Measurements from ENCODE around the gene FGD4. TPM values are rescaled to one million over a fixed set of nuclear protein-coding genes. Genes with fewer than 3 reads are reported as not detected.

FGD4 gene
- total RNA-seq, 2 experiments from 2014 or later, result 0.17 to 0.22 TPM

- no peak for DNase-seq
- ChIA-PET POLR2A (no interaction called here), CTCF (no interaction called here)
- Mint-ChIP-seq H3K9me3 (peaks cover 4% of the 10 kb centered on the region), H3K4me1 (no peaks in the 10 kb centered on the region), H3K36me3 (ENCODE audit: low read depth) (no peaks in the 10 kb centered on the region), H3K4me3 (no peak overlapping the region), H3K27ac (no peak overlapping the region), H3K27me3 (peaks cover 4% of the 10 kb centered on the region)
These were observed 20.2 kb downstream of the FGD4 start for GRCh38 chr12:32419520-32419960.

- H3K4me1 Mint-ChIP-seq, result no peaks in the 10 kb centered on the region
- CTCF ChIA-PET, result no interaction called here
- H3K4me3 Mint-ChIP-seq, result no peak overlapping the region
- H3K9me3 Mint-ChIP-seq, result peaks cover 4% of the 10 kb centered on the region
- no peaks in the 10 kb centered on the region for H3K36me3 Mint-ChIP-seq (ENCODE audit: low read depth)
- POLR2A ChIA-PET, result no interaction called here
- no peak overlapping the region for H3K27ac Mint-ChIP-seq
- H3K27me3 Mint-ChIP-seq, result peaks cover 7% of the 10 kb centered on the region
- no peak for DNase-seq
These were observed 21.0 kb downstream of the FGD4 start for GRCh38 chr12:32420356-32420755.

- CTCF ChIA-PET, result no interaction called here
These were observed 24.2 kb downstream of the FGD4 start for GRCh38 chr12:32423559-32423958.

GRCh38 chr12:32431025-32431424 lies 31.7 kb downstream of the FGD4 start:
- Mint-ChIP-seq H3K36me3 (ENCODE audit: low read depth) (no peaks in the 10 kb centered on the region), H3K4me1 (no peaks in the 10 kb centered on the region), H3K27ac (no peak overlapping the region), H3K9me3 (peaks cover 9% of the 10 kb centered on the region), H3K27me3 (peaks cover 7% of the 10 kb centered on the region), H3K4me3 (no peak overlapping the region)
- POLR2A ChIA-PET, result no interaction called here
- no peak for DNase-seq
- CTCF ChIA-PET, result interaction anchor here (0.6 kb wide), 1 partner anchor 1613 kb away, joined by 4 read pairs; no protein-coding TSS in a partner anchor

More at GRCh38 chr12:32423559-32423958, 24.2 kb downstream of the FGD4 start:
- H3K27ac Mint-ChIP-seq, result no peak overlapping the region
- H3K4me1 Mint-ChIP-seq, result no peaks in the 10 kb centered on the region
- peaks cover 16% of the 10 kb centered on the region for H3K27me3 Mint-ChIP-seq
- DNase-seq, result no peak
- no peak overlapping the region for H3K4me3 Mint-ChIP-seq
- H3K36me3 Mint-ChIP-seq (ENCODE audit: low read depth), result no peaks in the 10 kb centered on the region
- POLR2A ChIA-PET, result no interaction called here
- peaks cover 13% of the 10 kb centered on the region for H3K9me3 Mint-ChIP-seq

GRCh38 chr12:32435921-32436705 lies 36.8 kb downstream of the FGD4 start:
- no peaks in the 10 kb centered on the region for H3K4me1 Mint-ChIP-seq
- no peak for DNase-seq
- H3K9me3 Mint-ChIP-seq, result no peaks in the 10 kb centered on the region
- ChIA-PET CTCF (interaction anchor here (0.5 kb wide), 1 partner anchor 22 kb away, joined by 3 read pairs; no protein-coding TSS in a partner anchor), POLR2A (no interaction called here)
- H3K36me3 Mint-ChIP-seq (ENCODE audit: low read depth), result no peaks in the 10 kb centered on the region
- H3K27ac Mint-ChIP-seq, result no peak overlapping the region
- no peak overlapping the region for H3K4me3 Mint-ChIP-seq
- no peaks in the 10 kb centered on the region for H3K27me3 Mint-ChIP-seq

- no peaks in the 10 kb centered on the region for H3K27me3 Mint-ChIP-seq
- H3K4me3 Mint-ChIP-seq, result no peak overlapping the region
- no peak overlapping the region for H3K27ac Mint-ChIP-seq
- no peaks in the 10 kb centered on the region for H3K4me1 Mint-ChIP-seq
- no peaks in the 10 kb centered on the region for H3K9me3 Mint-ChIP-seq
- no peaks in the 10 kb centered on the region for H3K36me3 Mint-ChIP-seq (ENCODE audit: low read depth)
- POLR2A ChIA-PET, result no interaction called here
- no peak for DNase-seq
- CTCF ChIA-PET, result no interaction called here
These were observed 37.7 kb downstream of the FGD4 start for GRCh38 chr12:32437095-32437515.

GRCh38 chr12:32440120-32440865 lies 40.9 kb downstream of the FGD4 start:
- CTCF ChIA-PET, result interaction anchor here (0.5 kb wide), 1 partner anchor 8 kb away, joined by 3 read pairs; no protein-coding TSS in a partner anchor
- no peaks in the 10 kb centered on the region for H3K27me3 Mint-ChIP-seq
- no peak for DNase-seq
- H3K4me3 Mint-ChIP-seq, result no peak overlapping the region
- no peak overlapping the region for H3K27ac Mint-ChIP-seq
- H3K4me1 Mint-ChIP-seq, result no peaks in the 10 kb centered on the region
- H3K36me3 Mint-ChIP-seq (ENCODE audit: low read depth), result no peaks in the 10 kb centered on the region
- H3K9me3 Mint-ChIP-seq, result no peaks in the 10 kb centered on the region
- POLR2A ChIA-PET, result no interaction called here

GRCh38 chr12:32443491-32443890 lies 44.1 kb downstream of the FGD4 start:
- no peaks in the 10 kb centered on the region for H3K36me3 Mint-ChIP-seq (ENCODE audit: low read depth)
- no peaks in the 10 kb centered on the region for H3K9me3 Mint-ChIP-seq
- H3K4me3 Mint-ChIP-seq, result no peak overlapping the region
- peaks cover 3% of the 10 kb centered on the region for H3K4me1 Mint-ChIP-seq
- no peaks in the 10 kb centered on the region for H3K27me3 Mint-ChIP-seq
- ChIA-PET CTCF (interaction anchor here (0.6 to 1.4 kb wide), 2 partner anchors 10 to 66 kb away, joined by 4 to 5 read pairs; no protein-coding TSS in a partner anchor), POLR2A (no interaction called here)
- DNase-seq, result no peak
- H3K27ac Mint-ChIP-seq, result no peak overlapping the region

- Mint-ChIP-seq H3K4me3 (no peak overlapping the region), H3K27me3 (no peaks in the 10 kb centered on the region), H3K9me3 (no peaks in the 10 kb centered on the region), H3K4me1 (peaks cover 4% of the 10 kb centered on the region), H3K27ac (no peak overlapping the region), H3K36me3 (ENCODE audit: low read depth) (no peaks in the 10 kb centered on the region)
- no peak for DNase-seq
- CTCF ChIA-PET, result no interaction called here
- POLR2A ChIA-PET, result no interaction called here
These were observed 45.5 kb downstream of the FGD4 start for GRCh38 chr12:32444895-32445294.

- DNase-seq, result no peak
- Mint-ChIP-seq H3K9me3 (no peaks in the 10 kb centered on the region), H3K4me3 (no peak overlapping the region), H3K27me3 (no peaks in the 10 kb centered on the region), H3K36me3 (ENCODE audit: low read depth) (no peaks in the 10 kb centered on the region), H3K27ac (no peak overlapping the region), H3K4me1 (peaks cover 4% of the 10 kb centered on the region)
- POLR2A ChIA-PET, result no interaction called here
- CTCF ChIA-PET, result no interaction called here
These were observed 46.0 kb downstream of the FGD4 start for GRCh38 chr12:32445356-32445755.

GRCh38 chr12:32446316-32447119 lies 47.2 kb downstream of the FGD4 start:
- Mint-ChIP-seq H3K9me3 (no peaks in the 10 kb centered on the region), H3K4me1 (peaks cover 4% of the 10 kb centered on the region), H3K4me3 (no peak overlapping the region), H3K27ac (peak overlapping the region; percentile 13), H3K27me3 (no peaks in the 10 kb centered on the region), H3K36me3 (ENCODE audit: low read depth) (no peaks in the 10 kb centered on the region)
- DNase-seq, result no peak
- ChIA-PET POLR2A (no interaction called here), CTCF (interaction anchor here (0.9 kb wide), 1 partner anchor 24 kb away, joined by 3 read pairs; no protein-coding TSS in a partner anchor)

- Mint-ChIP-seq H3K36me3 (ENCODE audit: low read depth) (no peaks in the 10 kb centered on the region), H3K4me1 (peaks cover 4% of the 10 kb centered on the region), H3K27ac (no peak overlapping the region), H3K27me3 (no peaks in the 10 kb centered on the region), H3K4me3 (no peak overlapping the region), H3K9me3 (no peaks in the 10 kb centered on the region)
- no peak for DNase-seq
- ChIA-PET POLR2A (no interaction called here), CTCF (interaction anchor here (0.6 to 0.9 kb wide), 2 partner anchors 17 to 206 kb away, joined by 3 read pairs; no protein-coding TSS in a partner anchor)
These were observed 49.2 kb downstream of the FGD4 start for GRCh38 chr12:32448586-32448985.
